Muscle layer of colon (tissue), 2 donors: ENCODE results near the gene ADGRB3.
"Not testable (repeated sequence)": the region's sequence is repeated elsewhere in the genome, so short reads cannot be mapped to it uniquely, and the experiment has no call there.

Experiments
- H3K27ac ChIP-seq: one replicate; pipeline ENCODE4 v1.7.0; 2013; ENCODE audit warnings: low read depth, mild to moderate bottlenecking, low read length, moderate library complexity
- H3K27me3 ChIP-seq, 2 donors: one replicate each; pipeline ENCODE4 v1.7.0; 2013; ENCODE audit warnings: low read length in 2 of 2, mild to moderate bottlenecking in 2 of 2; ENCODE audit not compliant: insufficient read depth in 2 of 2, control insufficient read depth in 1 of 2
- H3K36me3 ChIP-seq: one replicate; pipeline ENCODE4 v1.7.0; 2013; ENCODE audit warnings: mild to moderate bottlenecking, low read length; ENCODE audit not compliant: insufficient read depth
- H3K4me1 ChIP-seq: one replicate; pipeline ENCODE4 v1.7.0; 2013; ENCODE audit warnings: mild to moderate bottlenecking, low read length; ENCODE audit not compliant: insufficient read depth
- H3K4me3 ChIP-seq, 2 donors: one replicate each; pipeline ENCODE4 v1.7.0; 2013; ENCODE audit warnings: low read length in 2 of 2, low read depth in 1 of 2, mild to moderate bottlenecking in 1 of 2, moderate library complexity in 1 of 2
- H3K9ac ChIP-seq: one replicate; pipeline ENCODE4 v1.7.0; 2013; ENCODE audit warnings: low read length
- H3K9me3 ChIP-seq: one replicate; pipeline ENCODE4 v1.7.0; 2013; ENCODE audit warnings: mild to moderate bottlenecking, low read length
- donor health status: abdominal sarcoma.
- donor health status: Adenocarcinoma of cecum.

ADGRB3 gene

DNA sequence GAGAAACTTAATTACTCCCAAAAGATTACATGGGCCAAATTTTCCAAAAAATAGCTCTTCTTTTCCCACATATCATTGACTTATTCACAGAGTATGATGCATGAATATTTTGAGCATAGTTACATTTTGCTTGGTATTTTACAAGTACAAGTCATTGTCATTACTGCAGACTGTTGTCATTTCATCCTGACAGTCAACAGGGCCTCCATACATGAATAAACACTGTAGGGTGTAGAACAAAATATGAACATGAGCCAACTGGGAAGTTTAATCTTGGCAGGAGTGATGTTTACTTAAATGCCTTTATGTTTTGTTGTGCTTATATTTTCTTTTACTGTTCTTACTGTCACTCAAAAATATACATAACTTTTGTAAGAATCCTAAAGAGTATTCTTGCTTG lies 340.7 kb downstream of the ADGRB3 start:
- no peaks in the 10 kb centered on the region for H3K27me3 ChIP-seq
- H3K4me1 ChIP-seq, result no peaks in the 10 kb centered on the region
- no peak overlapping the region for H3K9ac ChIP-seq
- no peak overlapping the region for H3K27ac ChIP-seq
- H3K4me3 ChIP-seq, result no peak overlapping the region
- H3K9me3 ChIP-seq, result no peaks in the 10 kb centered on the region
- H3K36me3 ChIP-seq, result no peaks in the 10 kb centered on the region

DNA sequence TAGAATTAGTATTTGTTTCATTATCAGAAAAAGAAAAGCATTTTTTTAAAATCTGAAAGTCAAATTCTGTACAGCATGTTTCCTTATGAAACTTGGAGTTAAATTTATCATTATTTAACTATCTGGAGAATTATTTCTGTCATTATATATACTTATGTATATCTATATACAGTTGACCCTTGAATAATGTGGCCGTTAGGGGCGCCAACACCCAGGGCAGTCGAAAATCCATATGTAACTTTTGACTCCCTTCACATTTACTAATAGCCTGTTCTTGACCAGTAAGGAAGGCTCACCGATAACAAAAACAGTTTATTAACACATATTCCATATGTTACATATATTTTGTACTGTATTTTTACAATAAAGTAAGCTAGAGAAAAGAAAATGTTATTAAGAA lies 341.2 kb downstream of the ADGRB3 start:
- Histone ChIP-seq H3K36me3 (no peaks in the 10 kb centered on the region), H3K4me1 (no peaks in the 10 kb centered on the region), H3K4me3 (no peak overlapping the region), H3K27ac (no peak overlapping the region), H3K9me3 (no peaks in the 10 kb centered on the region), H3K27me3 (no peaks in the 10 kb centered on the region), H3K9ac (no peak overlapping the region)

DNA sequence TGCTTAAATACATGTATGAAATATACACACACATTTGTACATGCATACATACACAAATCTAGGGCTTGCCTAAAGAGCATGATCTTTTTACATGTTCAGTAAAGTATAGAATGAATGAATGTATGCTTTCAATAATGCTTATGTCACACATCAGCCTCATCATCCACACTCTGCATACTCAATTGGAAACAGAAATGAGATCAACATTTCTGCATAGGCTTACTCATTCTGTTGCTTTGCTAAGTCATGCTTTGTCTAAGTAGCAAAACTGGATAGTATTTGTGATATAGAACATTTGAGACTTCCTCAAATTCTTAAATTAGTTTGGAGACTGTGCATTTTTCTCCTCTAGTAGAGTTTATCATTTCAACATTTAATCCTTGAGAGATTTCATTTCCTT lies 343.3 kb downstream of the ADGRB3 start:
- Histone ChIP-seq H3K27me3 (no peaks in the 10 kb centered on the region), H3K4me1 (no peaks in the 10 kb centered on the region), H3K4me3 (no peak overlapping the region), H3K27ac (no peak overlapping the region), H3K9me3 (no peaks in the 10 kb centered on the region), H3K36me3 (no peaks in the 10 kb centered on the region), H3K9ac (no peak overlapping the region)

- H3K4me1 ChIP-seq, H3K36me3 ChIP-seq: not testable (repeated sequence)
Measured at GRCh38 chr6:68981668-68982067, 346.6 kb downstream of the ADGRB3 start.

DNA sequence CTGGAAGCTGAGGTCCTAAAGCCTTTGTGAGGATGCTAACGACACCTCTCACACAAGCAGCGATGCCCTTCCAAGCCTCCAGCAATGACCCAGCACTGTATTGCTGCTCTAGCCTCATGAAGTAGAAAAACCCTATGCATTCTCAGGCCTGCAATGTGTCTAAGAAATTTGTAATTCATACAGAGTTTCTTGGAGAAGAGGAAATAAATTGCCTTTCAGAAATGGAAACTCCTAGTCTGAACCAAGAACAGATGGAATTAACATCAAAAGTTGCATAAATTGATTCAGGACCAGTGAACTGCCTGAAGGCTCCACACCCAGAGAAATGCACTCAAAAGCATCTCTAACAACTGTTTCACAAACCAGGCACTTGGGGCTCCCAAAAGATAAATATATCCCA lies 353.6 kb downstream of the ADGRB3 start:
- no peaks in the 10 kb centered on the region for H3K9me3 ChIP-seq
- H3K4me1 ChIP-seq, result no peaks in the 10 kb centered on the region
- H3K4me3 ChIP-seq, result no peak overlapping the region
- H3K27me3 ChIP-seq, result no peaks in the 10 kb centered on the region
- no peak overlapping the region for H3K9ac ChIP-seq
- no peaks in the 10 kb centered on the region for H3K36me3 ChIP-seq
- H3K27ac ChIP-seq, result no peak overlapping the region

More at GRCh38 chr6:68981668-68982067, 346.6 kb downstream of the ADGRB3 start:
- not testable (repeated sequence) for H3K4me3 ChIP-seq, H3K9me3 ChIP-seq, H3K27ac ChIP-seq, H3K9ac ChIP-seq, H3K27me3 ChIP-seq

- no peak overlapping the region for H3K27ac ChIP-seq
- no peak overlapping the region for H3K9ac ChIP-seq
- H3K9me3 ChIP-seq, result no peaks in the 10 kb centered on the region
- H3K36me3 ChIP-seq, result no peaks in the 10 kb centered on the region
- H3K27me3 ChIP-seq, result no peaks in the 10 kb centered on the region
- no peaks in the 10 kb centered on the region for H3K4me1 ChIP-seq
- no peak overlapping the region for H3K4me3 ChIP-seq
Measured at GRCh38 chr6:68990317-68990716, 355.2 kb downstream of the ADGRB3 start.

DNA sequence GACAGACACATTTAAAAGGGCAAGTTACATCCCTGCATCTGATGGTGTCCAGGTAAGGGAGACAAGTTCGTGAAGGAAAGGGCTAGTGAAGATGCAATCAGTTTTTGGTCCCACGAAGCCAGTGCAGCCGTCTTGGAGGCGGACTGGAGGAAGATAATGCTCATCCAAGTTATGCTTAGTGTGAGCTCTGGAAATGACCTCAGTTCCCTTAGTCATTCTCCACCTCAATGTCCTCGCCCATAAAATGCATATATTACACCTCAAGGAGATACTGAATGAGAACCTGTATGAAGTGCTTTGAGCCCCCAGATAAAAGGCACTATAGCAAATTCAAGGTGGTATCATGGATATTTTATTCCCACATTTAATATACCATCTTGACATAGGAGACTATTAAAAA lies 358.8 kb downstream of the ADGRB3 start:
- H3K9me3 ChIP-seq, result no peaks in the 10 kb centered on the region
- H3K36me3 ChIP-seq, result no peaks in the 10 kb centered on the region
- H3K27me3 ChIP-seq, result no peaks in the 10 kb centered on the region
- H3K9ac ChIP-seq, result no peak overlapping the region
- H3K27ac ChIP-seq, result no peak overlapping the region
- no peak overlapping the region for H3K4me3 ChIP-seq
- H3K4me1 ChIP-seq, result no peaks in the 10 kb centered on the region

DNA sequence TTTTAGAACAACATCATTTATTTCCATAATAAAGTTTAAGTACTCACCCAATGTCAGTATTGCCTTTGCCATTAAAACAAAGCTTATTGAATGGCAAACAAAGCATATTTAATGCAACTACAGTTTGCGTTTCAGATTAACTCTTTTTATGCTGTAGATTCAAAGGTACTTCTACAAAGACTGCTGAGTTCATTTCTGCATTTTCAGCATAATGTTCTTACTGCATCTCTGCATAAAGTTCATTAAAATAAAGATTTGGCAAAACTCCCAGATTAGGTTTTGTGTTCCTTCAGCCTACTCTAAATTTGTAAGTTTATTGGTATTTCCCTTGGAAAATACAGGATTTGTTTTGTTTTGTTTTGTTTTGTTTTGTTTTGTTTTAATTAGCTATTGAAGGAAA lies 359.4 kb downstream of the ADGRB3 start:
- no peak overlapping the region for H3K9ac ChIP-seq
- H3K4me3 ChIP-seq, result no peak overlapping the region
- no peaks in the 10 kb centered on the region for H3K27me3 ChIP-seq
- no peaks in the 10 kb centered on the region for H3K4me1 ChIP-seq
- H3K9me3 ChIP-seq, result no peaks in the 10 kb centered on the region
- no peak overlapping the region for H3K27ac ChIP-seq
- no peaks in the 10 kb centered on the region for H3K36me3 ChIP-seq

DNA sequence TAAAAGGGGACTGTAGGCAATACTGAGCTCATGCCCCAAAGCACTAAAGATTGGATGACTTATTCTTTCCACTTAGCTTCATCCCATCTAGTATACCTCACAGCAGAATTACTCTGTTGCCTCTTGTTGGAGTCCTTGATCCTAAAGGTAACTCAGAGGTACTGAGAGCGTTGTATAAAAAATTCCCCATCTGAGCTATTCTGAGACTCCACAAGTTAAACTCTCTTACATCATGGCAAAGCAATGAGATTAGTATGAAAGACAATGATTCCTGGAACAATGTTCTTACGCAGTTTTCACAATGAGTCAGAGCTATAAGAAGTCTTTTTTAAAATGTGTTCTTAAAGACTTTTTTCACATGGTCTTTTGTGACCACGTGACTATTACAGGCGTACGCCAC lies 370.1 kb downstream of the ADGRB3 start:
- no peaks in the 10 kb centered on the region for H3K27me3 ChIP-seq
- H3K27ac ChIP-seq, result no peak overlapping the region
- no peaks in the 10 kb centered on the region for H3K9me3 ChIP-seq
- H3K36me3 ChIP-seq, result no peaks in the 10 kb centered on the region
- no peaks in the 10 kb centered on the region for H3K4me1 ChIP-seq
- no peak overlapping the region for H3K4me3 ChIP-seq
- no peak overlapping the region for H3K9ac ChIP-seq

DNA sequence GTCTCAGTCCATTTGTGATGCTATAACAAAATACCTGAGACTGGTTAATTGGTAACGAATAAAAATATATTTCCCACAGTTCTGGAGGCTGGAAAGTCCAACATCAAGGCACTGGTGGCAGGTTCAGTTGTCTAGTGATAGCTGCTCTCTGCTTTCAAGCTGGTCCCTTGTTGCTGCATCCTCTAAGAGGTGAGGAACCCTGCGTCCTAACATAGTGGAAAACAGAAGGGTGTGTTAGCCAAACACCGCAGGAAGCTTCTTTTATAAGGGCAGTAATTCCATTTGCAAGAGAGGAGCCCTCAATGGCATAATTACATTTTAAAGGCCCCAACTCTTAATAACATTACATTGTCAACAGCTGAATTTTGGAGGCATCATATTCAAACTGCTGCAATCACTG lies 372.7 kb downstream of the ADGRB3 start:
- H3K4me1 ChIP-seq, result no peaks in the 10 kb centered on the region
- no peaks in the 10 kb centered on the region for H3K9me3 ChIP-seq
- no peaks in the 10 kb centered on the region for H3K27me3 ChIP-seq
- H3K9ac ChIP-seq, result no peak overlapping the region
- H3K4me3 ChIP-seq, result no peak overlapping the region
- no peak overlapping the region for H3K27ac ChIP-seq
- H3K36me3 ChIP-seq, result no peaks in the 10 kb centered on the region

GRCh38 chr6:69012211-69012610 lies 377.1 kb downstream of the ADGRB3 start:
- H3K4me3 ChIP-seq, result no peak overlapping the region
- no peaks in the 10 kb centered on the region for H3K27me3 ChIP-seq
- H3K27ac ChIP-seq, result no peak overlapping the region
- no peaks in the 10 kb centered on the region for H3K4me1 ChIP-seq
- H3K9me3 ChIP-seq, result no peaks in the 10 kb centered on the region
- H3K9ac ChIP-seq, result no peak overlapping the region
- H3K36me3 ChIP-seq, result no peaks in the 10 kb centered on the region

GRCh38 chr6:69012876-69013275 lies 377.8 kb downstream of the ADGRB3 start:
- no peaks in the 10 kb centered on the region for H3K9me3 ChIP-seq
- H3K27ac ChIP-seq, result no peak overlapping the region
- no peaks in the 10 kb centered on the region for H3K27me3 ChIP-seq
- no peak overlapping the region for H3K9ac ChIP-seq
- no peaks in the 10 kb centered on the region for H3K4me1 ChIP-seq
- no peak overlapping the region for H3K4me3 ChIP-seq
- no peaks in the 10 kb centered on the region for H3K36me3 ChIP-seq
